Measurements from ENCODE around the gene ATG4B. TPM values are rescaled to one million over a fixed set of nuclear protein-coding genes. Genes with fewer than 3 reads are reported as not detected.

The ATG4B gene
- total RNA-seq, 4 donors from 2014 or later: 40.4 to 67.1 (median 50.3) TPM

Other genes starting within 250 kb of the ATG4B start
- gene STK25, start 129.1 kb upstream of the ATG4B start, total RNA-seq: 100 to 1,000 TPM; 103 to 175 (median 126) TPM
- gene BOK, start 78.9 kb upstream of the ATG4B start, total RNA-seq: 100 to 1,000 TPM in 1 of 4 donors, 10 to 100 TPM in 3; 79.6 to 179 (median 88.2) TPM
- gene THAP4, start 535 bp upstream of the ATG4B start, total RNA-seq: 10 to 100 TPM; 29.5 to 55.1 (median 44.8) TPM
- 10 to 100 TPM; 10.3 to 31.7 (median 15.3) TPM for gene DTYMK, start 49.1 kb downstream of the ATG4B start, total RNA-seq
- 10 to 100 TPM; 24.2 to 33.0 (median 26.4) TPM for gene ING5, start 64.3 kb downstream of the ATG4B start, total RNA-seq
- gene D2HGDH, start 96.9 kb downstream of the ATG4B start, total RNA-seq: 10 to 100 TPM; 12.4 to 31.2 (median 16.9) TPM
- 1 to 10 TPM in 2 of 4 donors, under 1 TPM in 1, not detected in 1; 0.50 to 3.1 (median 2.8) TPM for gene GAL3ST2, start 139.1 kb downstream of the ATG4B start, total RNA-seq
- gene NEU4, start 171.5 kb downstream of the ATG4B start, total RNA-seq: 1 to 10 TPM in 3 of 4 donors, under 1 TPM in 1; 0.79 to 4.4 (median 2.5) TPM
- gene PDCD1, start 221.2 kb downstream of the ATG4B start, total RNA-seq: 1 to 10 TPM in 1 of 4 donors, under 1 TPM in 3; 0.37 to 4.8 (median 0.68) TPM
- gene RTP5, start 232.0 kb downstream of the ATG4B start, total RNA-seq: under 1 TPM in 1 of 4 donors, not detected in 3; 0.96 TPM

Measured in omental fat pad (tissue), 4 donors.